Ishikawa (cell line): ENCODE data around the gene CEP63.

Source experiments
- CEBPB ChIP-seq: IDR thresholded peaks from 2 replicates; pipeline ENCODE4 v1.6.1; 2012
- CREB1 ChIP-seq: IDR thresholded peaks from 2 replicates; pipeline ENCODE4 v1.6.1; 2012; ENCODE audit warnings: low read depth
- EGR1 ChIP-seq: IDR thresholded peaks from 2 replicates; pipeline ENCODE4 v1.6.1; 2012
- EP300 ChIP-seq: IDR thresholded peaks from 2 replicates; pipeline ENCODE4 v1.6.1; 2012; ENCODE audit warnings: borderline replicate concordance
- NFIC ChIP-seq: IDR thresholded peaks from 2 replicates; pipeline ENCODE4 v1.6.1; 2012
- RAD21 ChIP-seq: IDR thresholded peaks from 2 replicates; pipeline ENCODE4 v1.6.1; 2012; ENCODE audit warnings: low read depth
- TAF1 ChIP-seq: IDR thresholded peaks from 2 replicates; pipeline ENCODE4 v1.6.1; 2012; ENCODE audit warnings: low read depth, mild to moderate bottlenecking
- TCF12 ChIP-seq: IDR thresholded peaks from 2 replicates; pipeline ENCODE4 v1.6.1; 2012; ENCODE audit warnings: low read depth
- TEAD4 ChIP-seq: IDR thresholded peaks from 2 replicates; pipeline ENCODE4 v1.6.1; 2012
- ZBTB7A ChIP-seq: IDR thresholded peaks from 2 replicates; pipeline ENCODE4 v1.6.1; 2012; ENCODE audit warnings: low read depth
- TF ChIP-seq, protein P1 (sequence below): IDR thresholded peaks from 2 replicates; pipeline ENCODE4 v1.6.1; 2012
- TF ChIP-seq, protein P2 (sequence below): IDR thresholded peaks from 2 replicates; pipeline ENCODE4 v1.6.1; 2012; ENCODE audit warnings: low read depth, mild to moderate bottlenecking
- TF ChIP-seq, protein P3 (sequence below): IDR thresholded peaks from 2 replicates; pipeline ENCODE4 v1.6.1; 2012

DNA sequence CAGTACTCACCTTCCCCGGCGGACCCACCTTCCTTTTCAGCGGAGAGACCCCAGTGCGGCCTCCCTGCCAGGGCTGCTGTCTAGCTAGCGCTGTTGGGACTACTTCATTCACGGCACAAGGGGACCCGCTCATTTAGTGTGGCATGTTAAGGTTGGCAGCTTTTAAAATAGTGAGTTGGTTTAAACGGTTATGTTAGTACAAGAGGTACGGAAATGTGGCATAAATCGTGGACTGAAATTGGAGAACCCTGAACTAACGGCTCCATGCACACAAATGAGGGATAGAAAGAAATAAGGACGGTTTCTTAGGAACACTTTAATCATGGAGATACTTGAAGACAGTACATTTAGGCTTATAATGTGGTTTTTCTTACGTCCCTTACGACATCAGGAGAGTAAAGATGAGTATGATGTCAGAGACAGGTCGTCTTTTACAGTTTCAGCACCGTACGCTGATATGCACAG lies 752 bp downstream of the CEP63 start:
- TF ChIP-seq, protein P1, sequence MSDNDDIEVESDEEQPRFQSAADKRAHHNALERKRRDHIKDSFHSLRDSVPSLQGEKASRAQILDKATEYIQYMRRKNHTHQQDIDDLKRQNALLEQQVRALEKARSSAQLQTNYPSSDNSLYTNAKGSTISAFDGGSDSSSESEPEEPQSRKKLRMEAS, result no peak
- TF ChIP-seq, protein P2, sequence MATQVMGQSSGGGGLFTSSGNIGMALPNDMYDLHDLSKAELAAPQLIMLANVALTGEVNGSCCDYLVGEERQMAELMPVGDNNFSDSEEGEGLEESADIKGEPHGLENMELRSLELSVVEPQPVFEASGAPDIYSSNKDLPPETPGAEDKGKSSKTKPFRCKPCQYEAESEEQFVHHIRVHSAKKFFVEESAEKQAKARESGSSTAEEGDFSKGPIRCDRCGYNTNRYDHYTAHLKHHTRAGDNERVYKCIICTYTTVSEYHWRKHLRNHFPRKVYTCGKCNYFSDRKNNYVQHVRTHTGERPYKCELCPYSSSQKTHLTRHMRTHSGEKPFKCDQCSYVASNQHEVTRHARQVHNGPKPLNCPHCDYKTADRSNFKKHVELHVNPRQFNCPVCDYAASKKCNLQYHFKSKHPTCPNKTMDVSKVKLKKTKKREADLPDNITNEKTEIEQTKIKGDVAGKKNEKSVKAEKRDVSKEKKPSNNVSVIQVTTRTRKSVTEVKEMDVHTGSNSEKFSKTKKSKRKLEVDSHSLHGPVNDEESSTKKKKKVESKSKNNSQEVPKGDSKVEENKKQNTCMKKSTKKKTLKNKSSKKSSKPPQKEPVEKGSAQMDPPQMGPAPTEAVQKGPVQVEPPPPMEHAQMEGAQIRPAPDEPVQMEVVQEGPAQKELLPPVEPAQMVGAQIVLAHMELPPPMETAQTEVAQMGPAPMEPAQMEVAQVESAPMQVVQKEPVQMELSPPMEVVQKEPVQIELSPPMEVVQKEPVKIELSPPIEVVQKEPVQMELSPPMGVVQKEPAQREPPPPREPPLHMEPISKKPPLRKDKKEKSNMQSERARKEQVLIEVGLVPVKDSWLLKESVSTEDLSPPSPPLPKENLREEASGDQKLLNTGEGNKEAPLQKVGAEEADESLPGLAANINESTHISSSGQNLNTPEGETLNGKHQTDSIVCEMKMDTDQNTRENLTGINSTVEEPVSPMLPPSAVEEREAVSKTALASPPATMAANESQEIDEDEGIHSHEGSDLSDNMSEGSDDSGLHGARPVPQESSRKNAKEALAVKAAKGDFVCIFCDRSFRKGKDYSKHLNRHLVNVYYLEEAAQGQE, result no peak
- TF ChIP-seq, protein P3, sequence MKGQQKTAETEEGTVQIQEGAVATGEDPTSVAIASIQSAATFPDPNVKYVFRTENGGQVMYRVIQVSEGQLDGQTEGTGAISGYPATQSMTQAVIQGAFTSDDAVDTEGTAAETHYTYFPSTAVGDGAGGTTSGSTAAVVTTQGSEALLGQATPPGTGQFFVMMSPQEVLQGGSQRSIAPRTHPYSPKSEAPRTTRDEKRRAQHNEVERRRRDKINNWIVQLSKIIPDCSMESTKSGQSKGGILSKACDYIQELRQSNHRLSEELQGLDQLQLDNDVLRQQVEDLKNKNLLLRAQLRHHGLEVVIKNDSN, result no peak
- TF ChIP-seq RAD21 (no peak), CEBPB (no peak), ZBTB7A (no peak), CREB1 (no peak), TAF1 (no peak), EP300 (no peak), EGR1 (no peak), TEAD4 (no peak), TCF12 (no peak), NFIC (no peak)
